ENCODE data around the gene HOXD9. TPM values are rescaled to one million over a fixed set of nuclear protein-coding genes. Genes with fewer than 3 reads are reported as not detected.

The HOXD9 gene
- total RNA-seq, 4 donors from 2014 or later = 0.83 to 3.9 (median 2.3) TPM

DNA sequence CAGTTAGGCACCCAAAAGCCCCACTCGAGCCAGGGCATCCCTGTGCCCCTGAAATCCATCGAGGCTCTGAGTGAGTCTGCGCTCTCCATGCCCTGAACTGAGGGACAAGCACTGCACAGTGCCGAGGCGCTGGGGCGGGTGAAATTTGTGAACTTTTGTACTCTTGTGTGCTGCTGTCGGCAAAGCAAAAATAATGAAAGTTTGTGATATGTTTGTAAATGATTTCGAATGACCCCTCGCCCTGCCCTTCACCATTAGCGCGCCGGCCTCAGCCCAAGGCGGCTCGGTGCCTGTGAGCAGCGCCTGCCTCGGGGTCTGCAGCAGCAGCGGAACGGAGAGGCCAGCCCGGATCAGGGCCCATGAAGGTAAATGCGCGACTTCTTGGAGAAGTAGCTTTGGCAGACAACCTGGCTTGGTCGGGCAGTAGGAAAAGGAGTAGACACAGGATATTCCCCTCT lies 27.0 kb downstream of the HOXD9 start:
- 24 to 30% methylated on average over 18 to 22 of the region's 22 CpGs for WGBS, 2 donors
- no peak for TF ChIP-seq POLR2A (IDR thresholded peaks at IDR 0.05)
- TF ChIP-seq, protein P1, sequence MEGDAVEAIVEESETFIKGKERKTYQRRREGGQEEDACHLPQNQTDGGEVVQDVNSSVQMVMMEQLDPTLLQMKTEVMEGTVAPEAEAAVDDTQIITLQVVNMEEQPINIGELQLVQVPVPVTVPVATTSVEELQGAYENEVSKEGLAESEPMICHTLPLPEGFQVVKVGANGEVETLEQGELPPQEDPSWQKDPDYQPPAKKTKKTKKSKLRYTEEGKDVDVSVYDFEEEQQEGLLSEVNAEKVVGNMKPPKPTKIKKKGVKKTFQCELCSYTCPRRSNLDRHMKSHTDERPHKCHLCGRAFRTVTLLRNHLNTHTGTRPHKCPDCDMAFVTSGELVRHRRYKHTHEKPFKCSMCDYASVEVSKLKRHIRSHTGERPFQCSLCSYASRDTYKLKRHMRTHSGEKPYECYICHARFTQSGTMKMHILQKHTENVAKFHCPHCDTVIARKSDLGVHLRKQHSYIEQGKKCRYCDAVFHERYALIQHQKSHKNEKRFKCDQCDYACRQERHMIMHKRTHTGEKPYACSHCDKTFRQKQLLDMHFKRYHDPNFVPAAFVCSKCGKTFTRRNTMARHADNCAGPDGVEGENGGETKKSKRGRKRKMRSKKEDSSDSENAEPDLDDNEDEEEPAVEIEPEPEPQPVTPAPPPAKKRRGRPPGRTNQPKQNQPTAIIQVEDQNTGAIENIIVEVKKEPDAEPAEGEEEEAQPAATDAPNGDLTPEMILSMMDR (IDR thresholded peaks at IDR 0.05) = no peak
- Histone ChIP-seq H3K27me3 (peaks cover 61% of the 10 kb centered on the region), H3K36me3 (no peaks in the 10 kb centered on the region), H3K9me3 (no peaks in the 10 kb centered on the region), H3K4me1 (peaks cover 0 to 5% of the 10 kb centered on the region in 2 donors), H3K27ac (no peak overlapping the region), H3K4me3 (replicated peaks in 1 of 3) (no peak overlapping the region)
- intact Hi-C loops (cut with DNase I) = no loop called here
- DNase-seq = no peak

DNA sequence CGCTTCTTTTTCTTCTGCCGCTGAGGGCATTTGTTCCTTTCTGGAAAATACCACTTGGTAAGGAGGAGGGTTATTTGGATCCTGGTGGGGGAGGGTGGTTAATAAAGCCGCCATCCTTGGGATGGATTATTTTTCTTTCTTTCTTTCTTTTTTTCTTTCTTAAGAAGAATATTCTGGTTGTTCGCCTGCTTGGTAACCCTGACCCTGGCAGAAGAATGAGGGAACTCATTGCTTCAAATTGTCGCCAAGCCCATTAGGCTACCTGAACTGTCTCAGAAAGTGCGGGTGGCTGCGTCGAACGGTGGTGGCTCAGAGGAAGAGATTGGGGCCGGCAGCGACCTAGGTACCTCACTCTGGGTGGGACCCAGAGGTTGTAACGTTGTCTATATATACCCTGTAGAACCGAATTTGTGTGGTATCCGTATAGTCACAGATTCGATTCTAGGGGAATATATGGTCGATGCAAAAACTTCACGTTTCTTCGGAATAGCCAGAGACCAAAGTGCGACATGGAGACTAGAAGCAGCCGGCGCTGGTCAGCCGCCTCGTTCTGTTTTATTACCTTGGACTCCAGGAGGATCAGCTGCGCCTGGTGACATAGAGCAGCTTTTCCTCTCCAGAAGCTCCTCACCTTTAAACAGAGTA lies 27.5 kb downstream of the HOXD9 start:
- no peaks in the 10 kb centered on the region for H3K36me3 ChIP-seq
- no peaks in the 10 kb centered on the region for H3K9me3 ChIP-seq
- 30 to 34% methylated on average over 24 of the region's 24 CpGs for WGBS, 2 donors
- no peak overlapping the region for H3K4me3 ChIP-seq (replicated peaks in 1 of 3)
- TF ChIP-seq, protein P1 (IDR thresholded peaks at IDR 0.05) = no peak
- H3K27ac ChIP-seq = no peak overlapping the region
- peaks cover 61% of the 10 kb centered on the region for H3K27me3 ChIP-seq
- intact Hi-C loops (cut with DNase I) = no loop called here
- no peak for DNase-seq
- peaks cover 0 to 5% of the 10 kb centered on the region in 2 donors for H3K4me1 ChIP-seq

DNA sequence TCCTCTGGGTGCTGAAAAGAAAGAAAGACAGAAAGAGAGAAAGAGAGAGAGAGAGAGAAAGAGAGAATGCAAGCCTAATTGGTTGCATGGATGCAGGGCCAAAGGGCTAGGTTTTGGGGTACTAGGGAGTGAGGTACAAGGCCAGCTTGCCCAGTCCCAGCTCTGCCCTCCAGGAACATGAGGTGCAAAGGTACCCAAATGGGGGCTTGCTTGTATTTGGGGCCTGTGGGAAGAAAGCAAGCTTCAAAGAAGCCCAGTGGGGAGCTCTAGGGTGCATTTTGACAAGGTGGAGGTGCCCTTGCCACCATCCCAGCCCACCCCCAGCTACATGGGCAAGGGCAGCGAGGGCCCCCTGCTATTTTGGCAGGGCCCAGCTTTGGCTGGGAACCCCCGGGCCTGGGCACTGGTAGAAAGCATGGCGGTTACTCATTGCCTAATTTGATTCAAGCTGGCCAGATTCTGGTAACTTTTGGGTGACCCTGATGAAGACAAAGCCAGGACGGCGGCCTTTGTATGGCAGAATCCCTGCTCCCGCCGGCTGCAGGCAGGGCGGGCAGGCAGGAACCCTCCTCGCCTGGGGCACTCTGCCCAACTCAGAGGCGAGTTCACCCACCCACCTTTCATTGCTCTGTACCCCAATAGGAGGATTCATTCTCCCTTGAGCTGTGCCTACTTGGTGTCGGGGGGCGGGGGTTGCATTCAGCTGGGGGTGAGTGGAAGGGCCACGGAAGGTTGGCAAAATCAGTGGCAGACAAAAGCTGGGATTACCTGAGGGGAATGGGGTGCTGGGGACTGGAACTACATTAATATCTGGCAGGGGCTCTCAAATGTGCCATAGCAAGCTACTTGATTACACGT lies 28.3 kb downstream of the HOXD9 start:
- H3K36me3 ChIP-seq = no peaks in the 10 kb centered on the region
- H3K27ac ChIP-seq = no peak overlapping the region
- H3K9me3 ChIP-seq = no peaks in the 10 kb centered on the region
- no peak overlapping the region for H3K4me3 ChIP-seq (replicated peaks in 1 of 3)
- TF ChIP-seq, protein P1 (IDR thresholded peaks at IDR 0.05) = no peak
- no peak for TF ChIP-seq POLR2A (IDR thresholded peaks at IDR 0.05)
- 23 to 32% methylated on average over 10 to 13 of the region's 14 CpGs for WGBS, 2 donors
- peaks cover 0 to 5% of the 10 kb centered on the region in 2 donors for H3K4me1 ChIP-seq
- intact Hi-C loops (cut with DNase I) = no loop called here
- no peak for DNase-seq
- peaks cover 62% of the 10 kb centered on the region for H3K27me3 ChIP-seq

DNA sequence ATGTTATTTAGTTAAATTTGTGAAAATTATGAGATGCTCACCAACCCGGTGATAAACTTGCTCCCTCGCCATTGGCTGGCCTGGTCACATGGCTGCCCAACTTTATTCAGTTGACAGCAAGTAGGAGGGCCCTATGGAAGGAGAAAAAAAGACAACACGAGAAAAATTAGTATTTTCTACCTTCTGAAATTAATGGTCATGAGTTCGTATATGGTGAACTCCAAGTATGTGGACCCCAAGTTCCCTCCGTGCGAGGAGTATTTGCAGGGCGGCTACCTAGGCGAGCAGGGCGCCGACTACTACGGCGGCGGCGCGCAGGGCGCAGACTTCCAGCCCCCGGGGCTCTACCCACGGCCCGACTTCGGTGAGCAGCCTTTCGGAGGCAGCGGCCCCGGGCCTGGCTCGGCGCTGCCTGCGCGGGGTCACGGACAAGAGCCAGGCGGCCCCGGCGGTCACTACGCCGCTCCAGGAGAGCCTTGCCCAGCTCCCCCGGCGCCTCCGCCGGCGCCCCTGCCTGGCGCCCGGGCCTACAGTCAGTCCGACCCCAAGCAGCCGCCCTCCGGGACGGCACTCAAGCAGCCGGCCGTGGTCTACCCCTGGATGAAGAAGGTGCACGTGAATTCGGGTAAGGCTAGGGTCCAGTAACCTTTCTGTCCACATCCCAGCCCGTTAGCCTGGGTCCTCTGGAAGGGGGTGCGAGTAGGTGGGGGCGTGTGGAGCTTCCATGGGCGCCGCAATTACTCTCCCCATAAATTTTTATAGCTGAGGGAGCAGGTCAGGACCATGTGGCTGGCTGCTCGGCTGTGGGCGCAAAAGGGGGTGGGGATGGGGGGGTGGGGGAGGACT lies 29.1 kb downstream of the HOXD9 start, which contains the start of gene HOXD4:
Gene HOXD4 (plus strand): TSS at position 109 of the 846 bp plus-strand sequence. CDS start 84 bp downstream, at position 193.
- no peaks in the 10 kb centered on the region for H3K36me3 ChIP-seq
- H3K27me3 ChIP-seq = peaks cover 69% of the 10 kb centered on the region
- H3K4me1 ChIP-seq = peaks cover 0 to 5% of the 10 kb centered on the region in 2 donors
- TF ChIP-seq, protein P1 (IDR thresholded peaks at IDR 0.05) = no peak
- no peak for TF ChIP-seq POLR2A (IDR thresholded peaks at IDR 0.05)
- WGBS, 2 donors = 23 to 29% methylated on average over 33 to 43 of the region's 55 CpGs
- H3K4me3 ChIP-seq (replicated peaks in 1 of 3) = peak within 1 kb of the TSS in 1 of 3 donors; percentile 5
- H3K27ac ChIP-seq = no peak within 1 kb of the TSS
- no peaks in the 10 kb centered on the region for H3K9me3 ChIP-seq
- no peak for DNase-seq
- intact Hi-C loops (cut with DNase I) = no loop called here
